GM13976 (cell line): Measurements from ENCODE around the gene OGT.
"Not testable (repeated sequence)": the region's sequence is repeated elsewhere in the genome, so short reads cannot be mapped to it uniquely, and the experiment has no call there.

ENCODE experiments used
- DNase-seq: peaks from one replicate; pipeline ENCODE4 v3.0.0; 2012; ENCODE audit warnings: low spot score
- CTCF ChIP-seq: IDR thresholded peaks from 2 replicates; pipeline ENCODE4 v1.5.1; 2012; ENCODE audit warnings: borderline replicate concordance, mild to moderate bottlenecking; ENCODE audit not compliant: insufficient read depth; ENCODE audit errors: extremely low read depth, missing control alignments, control extremely low read depth
- in situ Hi-C: fragments of 300-500 bp; cut with MboI; formaldehyde crosslinking; loops from one replicate; pipeline ENCODE4 v1.12.0; 2022; ENCODE audit warnings: low sequenced_read_pairs, mixed read lengths, inconsistent platforms; ENCODE audit not compliant: unreplicated experiment

Gene OGT

DNA sequence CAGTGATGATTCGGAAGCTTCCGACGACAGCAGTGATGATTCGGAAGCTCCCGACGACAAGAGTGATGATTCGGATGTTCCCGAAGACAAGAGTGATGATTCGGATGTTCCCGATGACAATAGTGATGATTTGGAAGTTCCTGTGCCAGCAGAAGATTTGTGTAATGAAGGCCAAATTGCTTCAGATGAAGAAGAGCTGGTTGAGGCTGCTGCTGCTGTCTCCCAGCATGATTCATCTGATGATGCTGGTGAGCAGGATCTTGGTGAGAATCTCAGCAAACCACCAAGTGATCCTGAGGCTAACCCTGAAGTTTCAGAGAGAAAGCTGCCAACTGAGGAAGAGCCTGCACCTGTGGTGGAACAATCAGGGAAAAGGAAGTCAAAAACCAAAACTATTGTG lies 71.2 kb downstream of the OGT start:
- TF ChIP-seq CTCF = no peak
- DNase-seq = no peak
- in situ Hi-C loops = no loop called here

GRCh38 chrX:71604796-71605568 lies 72.1 kb downstream of the OGT start:
- TF ChIP-seq CTCF = no peak
- DNase-seq = no peak
- in situ Hi-C loops = no loop called here

- no peak for DNase-seq
- in situ Hi-C loops = no loop called here
- no peak for TF ChIP-seq CTCF
Measured at GRCh38 chrX:71606536-71607216, 73.8 kb downstream of the OGT start.

DNA sequence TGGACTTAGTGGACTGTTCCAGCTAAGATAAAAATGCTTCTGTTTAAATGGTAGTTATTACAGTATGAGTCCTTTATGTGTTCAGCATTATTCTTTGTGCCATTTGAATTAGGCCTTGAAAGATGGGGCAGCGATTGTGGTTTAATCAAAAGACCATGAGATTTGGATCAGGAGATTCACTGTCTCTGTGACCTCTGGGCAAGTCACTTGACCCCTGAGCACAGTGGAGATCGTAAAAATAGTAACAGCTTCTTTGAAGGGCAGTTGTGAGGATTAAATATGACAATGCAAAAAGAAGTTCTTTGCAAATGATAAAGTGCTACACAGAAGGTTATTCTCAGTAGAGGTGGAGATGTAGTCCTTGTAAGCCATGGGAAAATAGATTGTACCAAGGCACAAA lies 74.6 kb downstream of the OGT start:
- in situ Hi-C loops = no loop called here
- TF ChIP-seq CTCF = no peak
- DNase-seq = no peak

GRCh38 chrX:71609095-71609750 lies 76.3 kb downstream of the OGT start:
- DNase-seq = no peak
- TF ChIP-seq CTCF = no peak
- in situ Hi-C loops = no loop called here

- in situ Hi-C loops, DNase-seq: not testable (repeated sequence)
Measured at GRCh38 chrX:71611736-71612135, 78.8 kb downstream of the OGT start.

DNA sequence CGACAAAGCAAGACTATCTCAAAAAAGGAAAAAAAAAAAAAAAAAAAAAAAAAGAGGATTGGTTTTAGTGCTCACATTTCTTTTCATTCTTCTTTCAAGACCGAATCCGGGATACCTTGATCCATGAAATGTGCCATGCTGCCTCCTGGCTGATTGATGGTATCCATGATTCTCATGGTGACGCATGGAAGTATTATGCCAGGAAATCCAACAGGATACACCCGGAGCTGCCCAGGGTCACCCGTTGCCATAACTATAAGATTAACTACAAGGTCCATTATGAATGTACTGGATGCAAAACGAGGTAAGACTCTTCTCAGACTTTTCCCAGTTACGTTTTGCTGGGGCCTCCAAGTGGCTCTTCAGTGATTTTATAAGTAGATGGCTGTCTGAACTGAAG lies 79.4 kb downstream of the OGT start:
- TF ChIP-seq CTCF = no peak
- in situ Hi-C loops = no loop called here

More for the DNA sequence above, 79.4 kb downstream of the OGT start:
- no peak for DNase-seq
